ENCODE data around the gene SNCA. TPM values are rescaled to one million over a fixed set of nuclear protein-coding genes. Genes with fewer than 3 reads are reported as not detected.

SNCA gene
- total RNA-seq, 1 donor from 2014 or later: 0.19 TPM

GRCh38 chr4:89814362-89814761, 22.6 kb downstream of the SNCA start:
- DNase-seq (ENCODE audit: low read depth): no peak

GRCh38 chr4:89813197-89813596, 23.8 kb downstream of the SNCA start:
- DNase-seq (ENCODE audit: low read depth): no peak

DNA sequence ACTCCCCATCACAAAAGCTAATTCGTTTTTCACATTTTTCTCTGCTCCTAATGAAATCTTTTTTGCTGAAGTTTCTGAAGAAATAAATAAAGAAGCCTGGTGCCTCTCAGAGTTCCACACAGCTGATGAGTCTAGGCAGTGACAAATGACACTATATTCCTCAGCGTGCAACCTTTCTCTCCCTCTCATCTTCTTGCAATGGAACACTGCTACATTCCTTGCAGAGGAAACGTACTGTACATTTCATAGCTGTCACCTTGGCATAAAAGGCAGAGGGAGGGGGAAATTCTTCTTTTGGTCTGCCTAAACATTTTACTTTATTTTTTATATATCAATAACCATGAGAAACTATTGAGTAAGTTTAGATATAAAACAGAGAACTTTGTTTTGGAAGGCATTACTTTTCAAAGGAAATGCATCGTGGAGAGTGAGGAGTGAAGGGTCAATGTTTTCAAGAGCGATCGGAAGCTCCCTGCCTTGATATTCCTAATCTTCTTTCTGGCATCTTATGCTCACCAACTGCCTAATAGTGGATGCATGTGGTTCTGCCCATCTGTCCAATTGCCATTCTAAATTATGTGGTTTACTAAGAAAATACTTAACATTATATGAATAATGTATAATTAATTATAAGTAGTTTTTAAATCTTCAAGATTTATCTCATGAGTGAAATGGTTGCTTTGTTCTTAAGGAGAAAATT, 29.4 kb downstream of the SNCA start:
- DNase-seq (ENCODE audit: low read depth): no peak

DNA sequence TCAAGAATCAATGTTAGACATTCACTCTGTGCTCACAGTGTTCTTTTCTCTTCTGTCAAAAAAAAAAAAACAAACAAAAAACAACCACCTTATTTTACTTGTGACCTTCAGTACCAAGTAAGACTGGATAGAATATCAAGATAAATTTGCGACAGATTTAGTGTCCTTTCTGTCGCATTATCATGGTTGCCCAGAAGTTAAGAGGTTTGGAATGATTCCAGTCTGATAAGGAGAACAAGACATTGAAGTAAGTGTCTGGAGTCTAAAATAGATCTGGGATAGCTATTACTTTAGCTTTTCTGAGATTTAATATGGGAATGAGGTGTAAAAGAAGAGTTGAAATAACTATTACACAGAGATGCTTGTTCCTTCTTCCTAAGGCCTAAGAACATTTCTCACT, 31.7 kb downstream of the SNCA start:
- DNase-seq (ENCODE audit: low read depth): no peak

- DNase-seq (ENCODE audit: low read depth): no peak
Observed at GRCh38 chr4:89803915-89804314, 33.0 kb downstream of the SNCA start.

DNA sequence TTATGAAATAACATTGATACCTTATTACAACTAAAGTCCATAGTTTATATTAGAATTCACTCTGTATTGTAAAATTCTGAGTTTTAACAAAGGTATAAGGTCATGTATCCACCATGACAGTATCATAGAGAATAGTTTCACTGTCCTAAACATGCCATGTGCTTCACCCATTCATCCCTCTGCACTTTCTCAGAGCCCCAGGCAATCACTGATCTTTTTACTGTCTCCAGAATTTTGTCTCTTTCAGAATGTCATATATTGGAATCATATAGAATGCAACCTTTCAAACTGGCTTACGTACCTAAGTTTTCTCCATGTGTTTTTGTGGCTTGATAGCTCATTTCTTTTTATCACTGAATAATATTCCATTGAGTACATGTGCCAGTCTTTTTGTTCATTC, 33.9 kb downstream of the SNCA start:
- no peak for DNase-seq (ENCODE audit: low read depth)

DNA sequence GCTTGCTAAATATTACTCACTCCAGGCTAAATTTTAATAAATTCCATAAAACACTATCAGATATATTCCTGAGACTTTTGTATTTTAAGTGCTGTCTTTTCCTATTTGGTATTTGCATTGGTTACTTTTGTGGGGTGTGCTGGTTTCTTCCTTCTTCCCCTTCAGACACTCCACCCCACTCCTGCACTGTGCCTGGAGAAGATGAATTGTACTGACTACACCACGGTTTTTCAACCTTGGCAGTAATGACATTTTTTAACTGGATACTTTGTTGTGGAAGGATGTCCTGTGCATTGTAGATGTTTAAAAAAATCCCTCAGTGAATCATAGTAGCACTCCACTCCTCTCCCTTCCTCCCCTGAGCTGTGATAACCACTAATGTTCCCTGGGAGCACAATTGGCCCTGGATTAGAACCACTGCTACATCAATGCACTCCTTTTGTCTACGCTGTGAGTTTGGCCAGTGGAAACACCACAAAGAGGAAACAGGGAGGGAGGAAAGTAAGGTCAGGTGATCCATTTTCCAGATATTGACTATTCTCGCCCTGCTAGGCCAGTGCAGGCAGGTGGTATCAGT, 36.3 kb downstream of the SNCA start:
- DNase-seq (ENCODE audit: low read depth): peak; percentile 1

DNA sequence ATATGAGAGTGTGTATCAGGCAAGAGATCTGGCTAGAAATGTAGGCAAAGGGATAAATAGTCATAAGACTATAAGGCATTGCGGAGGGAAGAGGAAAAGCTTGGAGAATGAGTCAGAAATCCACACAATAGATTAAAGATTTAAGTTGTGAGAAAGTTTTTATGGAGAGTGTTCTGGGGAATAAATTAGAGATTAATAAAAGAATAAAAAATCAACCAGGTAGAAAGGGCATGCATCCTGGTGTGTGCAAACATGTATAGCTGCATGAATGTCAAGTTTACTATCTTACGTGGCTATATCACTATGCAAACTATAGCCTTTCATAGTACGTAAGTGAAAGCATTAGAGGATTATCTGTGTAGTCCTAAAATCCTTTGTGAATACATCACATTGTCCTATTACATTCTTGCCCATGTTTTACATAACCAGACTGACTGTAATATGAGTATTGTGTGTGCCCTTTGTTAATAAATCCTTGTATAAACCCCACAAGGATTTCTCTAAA, 36.9 kb downstream of the SNCA start:
- no peak for DNase-seq (ENCODE audit: low read depth)

- DNase-seq (ENCODE audit: low read depth): no peak
Observed at GRCh38 chr4:89799071-89799470, 37.9 kb downstream of the SNCA start.

DNA sequence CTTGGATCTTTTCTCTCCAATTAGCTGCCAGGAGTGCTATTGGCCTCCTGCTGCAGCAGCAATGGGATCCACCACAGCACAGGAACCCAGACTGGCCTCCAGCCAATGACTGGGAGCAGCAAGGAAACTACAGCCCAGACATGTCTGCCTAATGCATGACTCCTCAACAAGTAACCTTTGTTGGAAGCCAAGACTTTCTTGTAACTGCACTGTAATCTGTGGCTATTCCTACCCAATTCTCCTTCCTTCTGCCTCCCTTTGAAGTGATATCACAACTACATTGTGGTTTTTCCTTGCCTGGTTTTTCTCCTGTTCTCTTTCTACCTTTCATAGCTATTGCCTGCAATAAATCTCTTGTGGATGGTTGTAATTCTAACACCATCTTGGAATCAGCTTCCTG, 39.8 kb downstream of the SNCA start:
- DNase-seq (ENCODE audit: low read depth): peak; percentile 34

DNA sequence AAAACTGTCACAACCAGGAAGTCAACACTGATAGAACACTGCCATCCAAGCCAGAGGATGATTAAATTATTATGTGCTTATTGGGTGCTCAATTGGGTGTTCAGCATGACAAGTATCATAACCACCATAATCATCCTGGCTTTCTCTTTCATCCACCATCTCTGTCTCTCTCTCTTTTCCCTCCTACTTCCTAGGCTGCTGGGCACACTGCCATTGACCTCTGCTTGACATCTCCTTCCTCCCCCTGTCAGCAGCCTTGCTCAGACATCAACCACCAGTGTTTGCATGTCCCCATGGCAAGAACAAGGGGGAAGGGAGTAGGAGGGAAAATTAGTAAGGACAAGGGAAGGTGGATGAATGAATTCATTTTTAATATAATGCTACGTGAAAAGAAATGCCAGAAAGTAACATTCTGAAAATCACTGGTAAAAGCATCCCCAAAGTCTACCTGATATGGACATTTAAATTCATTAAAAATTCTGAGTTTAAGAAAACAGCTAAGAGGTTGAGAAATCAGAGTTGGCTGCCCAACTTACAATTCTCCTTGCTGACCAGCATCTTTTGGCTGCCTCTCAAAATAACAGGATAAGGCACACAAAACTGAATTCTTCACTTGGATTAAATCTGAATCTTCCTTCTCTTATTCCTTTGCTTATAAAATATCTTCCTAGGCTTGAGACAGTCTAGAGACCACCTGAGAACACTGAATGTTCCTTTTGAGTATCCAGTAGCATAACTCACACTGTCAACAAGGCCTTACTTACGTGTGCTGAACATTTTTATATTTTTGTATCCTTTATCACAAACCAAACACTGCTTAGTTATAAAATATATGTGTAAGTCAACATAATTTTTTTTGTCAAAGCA, 48.5 kb downstream of the SNCA start:
- DNase-seq (ENCODE audit: low read depth): no peak

DNA sequence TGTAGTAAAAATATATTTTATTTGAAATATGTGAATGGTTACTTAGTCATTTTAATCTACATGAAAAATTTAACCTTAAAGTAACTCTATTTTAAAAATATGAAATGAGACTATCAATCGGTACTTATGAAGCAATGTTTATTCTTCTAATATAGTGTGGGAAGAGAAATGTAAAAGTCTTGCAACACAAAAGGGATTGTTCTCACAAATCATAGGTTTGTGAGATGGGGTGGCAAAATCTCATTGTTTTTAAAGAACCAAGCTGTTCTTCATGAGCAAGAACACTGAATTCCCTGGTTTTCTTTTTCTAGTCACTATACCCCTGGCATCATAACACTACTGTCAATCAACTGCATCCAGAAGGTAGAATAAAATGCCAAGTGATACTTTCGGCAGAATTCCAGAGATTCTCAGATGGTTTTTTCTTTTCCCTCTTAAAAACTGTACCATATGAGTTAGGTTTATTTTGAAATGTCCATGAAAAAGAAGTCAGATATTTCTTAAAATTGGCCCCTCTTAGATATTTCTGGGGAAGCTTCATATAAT, 52.2 kb downstream of the SNCA start:
- no peak for DNase-seq (ENCODE audit: low read depth)

GRCh38 chr4:89781321-89781720, 55.6 kb downstream of the SNCA start:
- no peak for DNase-seq (ENCODE audit: low read depth)

GRCh38 chr4:89773805-89774204, 63.2 kb downstream of the SNCA start:
- DNase-seq (ENCODE audit: low read depth): no peak

DNA sequence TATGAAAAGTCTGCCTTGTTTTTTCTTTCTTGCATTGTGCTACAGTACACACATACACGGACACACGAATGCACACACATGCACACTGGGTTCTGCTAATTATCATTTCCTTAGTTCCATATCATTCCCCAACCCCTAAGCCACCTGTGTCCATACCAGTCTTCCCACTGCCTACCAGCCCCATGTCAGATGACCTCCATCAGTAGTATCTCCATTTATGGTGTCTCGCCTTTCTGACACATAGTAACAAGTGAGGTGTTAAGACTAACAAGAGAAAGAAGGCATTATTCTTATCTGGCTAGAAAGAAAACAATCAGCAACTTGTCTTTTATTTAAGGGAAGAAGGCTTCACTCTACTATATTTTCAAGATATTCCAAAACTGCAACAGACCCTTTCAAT, 67.1 kb downstream of the SNCA start:
- DNase-seq (ENCODE audit: low read depth): no peak

GRCh38 chr4:89767924-89768323, 69.0 kb downstream of the SNCA start:
- no peak for DNase-seq (ENCODE audit: low read depth)

DNA sequence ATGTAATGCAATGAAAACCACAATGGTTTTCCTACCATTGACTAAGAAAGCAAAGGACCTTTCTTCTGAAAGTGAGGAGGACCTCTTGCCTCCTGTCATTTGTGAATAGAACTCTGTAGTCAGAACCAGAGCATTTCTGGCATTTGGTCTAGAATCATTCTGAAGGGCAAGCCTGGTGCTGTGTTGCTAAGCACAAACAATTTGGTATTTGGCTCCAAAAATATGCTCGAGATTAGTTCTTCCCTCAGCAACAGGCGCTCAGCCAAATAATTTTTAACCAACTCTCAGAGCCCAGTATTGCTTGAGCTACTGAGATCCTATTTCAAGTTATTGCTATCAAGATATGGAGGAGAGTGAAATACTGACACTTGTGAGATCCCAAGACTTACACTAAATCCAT, 71.0 kb downstream of the SNCA start:
- peak; percentile 94 for DNase-seq (ENCODE audit: low read depth)

GRCh38 chr4:89765528-89765927, 71.4 kb downstream of the SNCA start:
- no peak for DNase-seq (ENCODE audit: low read depth)

DNA sequence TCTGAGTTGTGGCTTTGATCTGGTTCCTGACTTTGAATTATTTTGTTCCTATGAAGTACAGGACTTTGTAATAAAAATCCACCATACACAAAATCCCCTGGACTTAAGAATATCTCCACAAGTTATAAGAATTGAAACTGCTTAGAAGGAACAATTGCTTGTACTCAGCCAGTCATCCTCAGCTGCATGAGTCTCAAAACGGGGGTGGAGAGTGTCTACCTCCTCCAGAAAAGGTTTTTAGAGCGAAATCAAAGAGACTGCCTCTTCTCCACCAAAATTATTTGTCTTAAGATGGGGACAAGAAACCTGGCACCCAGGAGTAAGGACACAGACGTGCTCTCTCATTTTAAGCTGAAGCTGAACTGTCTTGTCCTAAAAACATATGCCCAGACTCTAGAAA, 74.7 kb downstream of the SNCA start:
- DNase-seq (ENCODE audit: low read depth): no peak

DNA sequence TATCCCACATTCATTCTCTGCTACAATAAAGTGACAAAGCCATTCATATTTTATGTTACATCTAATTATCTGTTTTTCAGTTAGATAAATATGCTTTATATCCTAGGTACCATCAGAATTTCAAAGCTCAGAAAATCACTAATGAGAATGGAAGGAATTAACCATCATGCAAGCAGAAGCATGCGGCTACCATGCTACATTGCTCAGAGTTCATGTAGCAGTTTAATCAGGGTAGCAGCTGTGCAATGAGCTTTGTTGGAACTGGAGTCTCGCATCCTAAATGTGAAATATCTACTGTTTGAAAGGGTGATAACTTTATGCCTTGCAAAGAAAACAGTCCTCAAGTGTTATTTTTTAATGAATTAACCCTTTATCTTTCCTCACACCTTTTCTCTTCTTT, 77.5 kb downstream of the SNCA start:
- no peak for DNase-seq (ENCODE audit: low read depth)

DNA sequence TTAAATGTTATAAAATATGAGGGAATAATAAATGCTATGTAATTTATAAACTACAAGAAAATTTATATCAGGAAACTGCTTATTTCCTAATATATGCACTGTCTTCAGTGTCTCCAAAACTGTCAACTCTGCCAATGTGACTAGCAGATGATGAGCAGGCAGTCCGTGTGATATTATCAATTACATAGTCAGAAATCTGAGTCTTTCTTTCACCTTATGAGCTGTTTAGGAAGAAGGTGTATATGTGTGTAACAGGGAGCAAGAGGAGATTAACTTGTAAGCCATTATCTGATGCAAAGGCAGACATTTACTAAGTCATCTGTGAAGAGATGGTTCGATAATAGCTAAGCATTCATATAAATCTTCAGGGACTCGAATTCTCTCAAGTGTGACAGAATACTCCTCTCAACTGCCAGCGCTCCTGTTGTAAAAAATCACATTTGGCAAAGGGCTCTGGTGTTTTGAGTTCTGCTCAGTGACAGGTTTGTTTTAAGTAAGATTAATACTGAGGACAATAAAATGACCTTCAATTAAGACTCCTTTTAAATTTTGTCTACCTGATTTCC, 79.7 kb downstream of the SNCA start:
- DNase-seq (ENCODE audit: low read depth): no peak

DNA sequence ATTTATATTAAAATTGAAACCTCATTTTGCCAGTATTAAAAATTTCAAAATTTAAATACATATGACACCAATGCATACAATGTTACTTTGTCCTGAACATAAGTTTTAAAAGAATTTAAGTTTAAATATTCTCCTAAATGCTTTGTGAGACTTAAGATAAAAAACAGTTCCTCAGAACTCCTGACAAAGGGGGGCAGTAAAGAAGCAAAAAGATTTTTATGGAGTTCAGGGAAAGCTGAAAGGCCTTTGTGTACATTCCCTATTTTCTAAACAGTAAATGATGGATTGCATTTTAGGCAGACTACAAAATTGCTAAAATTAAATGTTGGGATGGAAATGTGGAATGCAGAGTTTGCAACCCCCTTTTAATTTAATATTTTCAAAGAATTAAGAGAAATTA, 81.7 kb downstream of the SNCA start:
- peak; percentile 20 for DNase-seq (ENCODE audit: low read depth)
